Measurements from ENCODE around the gene COL12A1.

DNA sequence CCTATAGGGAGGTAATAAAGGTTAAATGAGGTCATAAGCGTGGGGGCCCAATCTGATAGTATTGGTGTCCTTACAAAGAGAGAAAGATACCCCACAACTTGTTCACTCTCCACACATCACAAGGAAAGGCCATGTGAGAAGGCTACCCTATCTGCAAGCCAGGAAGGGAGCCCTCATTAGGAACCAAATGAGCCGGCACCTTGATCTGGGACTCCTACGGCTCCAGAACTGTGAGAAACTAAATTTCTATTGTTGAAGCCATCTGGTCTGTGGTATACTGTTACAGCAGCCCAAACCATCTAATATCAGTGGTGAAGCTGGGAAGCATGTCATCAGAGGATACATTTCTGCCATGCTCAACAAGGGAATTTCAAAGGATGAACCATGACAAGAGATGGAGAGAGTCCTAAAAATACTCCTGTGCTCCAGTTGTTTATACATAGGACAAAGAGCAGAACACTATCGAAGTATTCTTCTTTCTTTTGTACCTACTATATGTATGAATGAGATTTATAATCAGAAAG is 27.3 kb upstream of the COL12A1 start:
- TF ChIP-seq CTCF (IDR thresholded peaks at IDR 0.05) (no peak), POLR2AphosphoS5 (IDR thresholded peaks at IDR 0.05) (no peak)

Data from transverse colon (tissue), 4 donors.